Measurements from ENCODE around the gene WDR11.
"Not testable (repeated sequence)": the region's sequence is repeated elsewhere in the genome, so short reads cannot be mapped to it uniquely, and the experiment has no call there.

WDR11 gene

DNA sequence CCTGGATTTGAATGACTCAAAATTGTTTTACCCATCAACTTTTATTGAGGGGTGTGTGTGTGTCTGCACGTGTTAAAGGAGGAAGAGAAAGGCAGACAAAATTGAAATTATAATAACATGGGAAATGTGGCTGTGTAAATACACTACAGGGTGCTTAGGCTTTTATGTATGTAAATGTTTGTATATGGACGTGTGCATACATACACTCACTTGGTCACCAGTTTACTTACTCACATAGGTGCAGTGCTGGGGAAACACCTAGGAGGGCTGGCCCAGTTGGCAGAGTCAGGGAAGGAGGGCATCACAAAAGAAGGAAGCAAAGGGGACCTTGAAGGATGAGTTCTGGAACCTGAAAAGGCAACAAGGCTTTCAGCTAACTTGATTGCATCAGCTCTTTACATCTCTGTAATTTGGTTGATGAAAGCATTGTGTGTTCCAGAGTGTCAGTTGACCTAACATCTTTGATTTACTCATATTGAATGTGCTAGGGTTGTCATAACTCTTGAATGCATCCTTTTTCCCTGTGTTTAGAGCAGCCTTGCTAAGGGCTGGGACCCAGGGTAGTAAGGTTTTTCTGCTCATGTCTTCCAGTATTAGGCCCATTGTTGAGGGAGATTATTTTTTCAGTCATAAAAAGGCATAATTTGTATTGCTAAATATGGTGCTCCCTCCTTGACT, 10.2 kb downstream of the WDR11 start:
- DNase-seq: no peak

DNA sequence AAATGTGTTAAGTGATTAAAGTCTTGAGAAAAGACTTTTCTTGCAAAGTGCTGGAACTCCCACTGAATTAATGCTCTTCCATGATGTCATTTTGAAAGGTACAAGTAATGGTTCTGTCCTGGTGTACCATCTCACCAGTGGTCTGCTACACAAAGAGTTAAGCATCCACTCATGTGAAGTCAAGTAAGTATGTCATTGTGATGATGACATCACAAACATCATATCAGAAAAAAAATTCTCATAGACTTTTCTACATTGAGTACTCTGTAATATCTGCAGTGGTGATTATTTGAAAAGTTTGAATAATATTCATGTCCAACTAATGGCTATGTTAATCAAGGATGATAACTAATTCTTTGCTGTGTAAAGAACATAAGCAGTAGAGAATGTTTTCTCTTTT, 22.6 kb downstream of the WDR11 start:
- no peak for DNase-seq

- DNase-seq: no peak
These were observed 31.9 kb downstream of the WDR11 start for GRCh38 chr10:120883071-120883470.

DNA sequence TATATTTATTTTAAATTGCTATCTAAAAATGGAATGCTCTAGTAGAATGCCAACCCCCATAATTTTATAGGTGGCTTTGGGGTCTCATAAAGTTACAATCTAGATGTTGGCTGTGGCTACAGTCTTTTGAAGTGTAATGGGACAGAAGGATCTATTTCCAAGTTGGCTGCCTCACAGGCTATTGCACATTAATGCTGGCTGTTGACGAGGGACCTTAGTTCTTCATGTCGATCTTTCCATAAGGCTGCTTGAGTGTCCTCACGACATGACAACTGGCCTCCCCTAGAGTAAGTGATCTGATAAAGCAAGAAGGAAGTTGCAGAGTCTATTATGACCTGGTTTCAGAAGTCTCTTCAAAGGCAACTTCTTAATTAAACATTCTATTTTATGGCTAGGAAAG, 36.3 kb downstream of the WDR11 start:
- no peak for DNase-seq

DNA sequence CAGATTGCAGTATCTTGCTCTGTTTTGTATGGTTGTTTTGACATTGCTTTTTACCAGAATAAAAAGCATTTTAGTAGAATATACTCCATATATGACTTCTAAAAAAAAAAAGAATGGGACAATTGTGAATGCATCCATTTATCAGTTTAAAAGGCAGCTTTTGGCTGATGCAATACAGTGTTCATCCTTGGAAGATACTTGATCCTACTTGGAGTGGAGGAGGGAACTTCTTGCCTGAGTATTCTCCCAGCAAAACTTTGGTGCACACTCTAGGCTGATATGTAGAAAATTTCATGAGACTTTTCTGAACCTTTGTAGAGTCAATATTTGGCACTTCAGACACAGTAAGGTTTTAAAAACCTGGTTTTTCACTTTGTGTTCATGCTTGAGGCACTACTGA, 40.2 kb downstream of the WDR11 start:
- no peak for DNase-seq

DNA sequence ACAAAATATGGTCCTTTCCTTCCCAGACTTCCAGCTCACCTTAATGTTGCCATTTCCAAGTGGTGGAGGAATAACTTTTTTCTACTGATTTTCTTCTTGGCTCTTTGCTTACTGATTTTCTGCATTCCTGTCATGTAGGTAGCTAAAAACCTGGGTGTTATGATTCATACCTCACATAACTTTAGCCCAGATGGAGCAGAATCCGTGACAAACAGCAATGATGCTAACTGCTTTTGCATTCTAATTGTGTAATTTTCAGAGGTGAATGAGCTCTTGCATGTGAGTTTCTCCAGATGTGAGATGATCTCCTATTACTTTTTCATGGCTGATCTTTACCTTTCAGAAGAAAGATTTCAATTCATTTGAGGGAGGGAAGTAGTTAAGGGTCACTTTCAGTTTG, 43.4 kb downstream of the WDR11 start:
- no peak for DNase-seq

DNA sequence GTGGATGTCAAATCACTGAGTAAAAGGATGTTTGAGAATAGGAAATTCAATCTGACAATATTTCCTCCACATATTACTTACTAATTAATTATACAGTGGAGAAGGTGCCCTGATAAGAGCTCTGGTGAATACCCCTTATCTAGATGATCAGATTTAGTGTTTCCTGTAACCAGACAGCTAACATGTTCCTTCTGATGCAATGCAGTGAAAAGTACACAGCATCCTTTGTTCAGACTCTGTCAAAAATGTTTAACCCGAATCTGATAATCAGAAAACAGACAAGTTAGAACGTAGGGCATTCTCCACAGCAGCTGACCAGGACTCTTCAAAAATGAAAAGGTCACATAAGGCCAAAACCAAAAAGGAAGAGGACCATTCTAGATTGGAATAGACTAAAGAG, 46.2 kb downstream of the WDR11 start:
- DNase-seq: no peak

GRCh38 chr10:120905268-120905667, 54.1 kb downstream of the WDR11 start:
- no peak for DNase-seq

DNA sequence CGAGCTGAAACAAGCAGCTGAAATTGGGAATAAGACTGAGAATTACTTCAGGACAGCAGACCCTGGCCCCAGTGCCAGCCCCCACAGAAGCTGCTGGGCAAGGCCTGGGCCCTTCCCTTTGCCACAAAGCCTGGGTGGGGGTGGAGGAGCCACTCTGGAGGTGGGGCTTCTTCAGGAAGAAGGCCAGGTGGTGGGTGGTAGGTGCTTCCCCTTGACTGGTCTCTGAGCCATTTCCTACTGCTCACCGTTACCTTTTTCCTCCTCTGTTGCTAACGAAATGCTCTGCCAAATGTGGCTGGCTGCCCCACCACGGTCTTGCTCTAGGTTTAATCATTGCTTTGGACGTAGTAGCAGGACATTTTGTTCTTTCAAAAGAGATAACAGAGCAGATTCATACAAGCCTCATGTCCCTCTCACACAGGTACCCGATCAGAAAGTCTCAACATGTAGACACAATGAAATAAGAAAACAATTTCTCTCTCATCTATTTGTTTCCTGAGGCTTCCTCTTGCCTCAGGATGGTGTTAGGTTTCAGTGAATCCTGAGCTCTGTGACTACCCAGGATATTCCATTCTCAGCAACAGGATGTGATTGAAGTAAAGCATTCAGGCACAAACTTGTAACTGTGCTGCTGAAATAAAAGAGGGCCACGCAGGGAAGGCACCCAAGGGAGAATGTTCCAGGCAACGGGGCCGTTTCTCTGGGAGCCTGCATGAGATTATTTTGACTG, 66.5 kb downstream of the WDR11 start:
- DNase-seq: no peak

DNA sequence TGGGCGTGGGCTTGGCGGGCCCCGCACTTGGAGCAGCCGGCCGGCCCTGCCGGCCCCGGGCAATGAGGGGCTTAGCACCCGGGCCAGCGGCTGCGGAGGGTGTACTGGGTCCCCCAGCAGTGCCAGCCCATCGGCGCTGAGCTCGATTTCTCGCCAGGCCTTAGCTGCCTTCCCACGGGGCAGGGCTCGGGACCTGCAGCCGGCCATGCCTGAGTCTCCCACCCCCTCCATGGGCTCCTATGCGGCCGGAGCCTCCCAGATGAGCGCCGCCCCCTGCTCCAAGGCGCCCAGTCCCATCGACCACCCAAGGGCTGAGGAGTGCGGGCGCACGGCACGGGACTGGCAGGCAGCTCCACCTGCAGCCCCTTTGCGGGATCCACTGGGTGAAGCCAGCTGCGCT, 72.7 kb downstream of the WDR11 start:
- DNase-seq: not testable (repeated sequence)

DNA sequence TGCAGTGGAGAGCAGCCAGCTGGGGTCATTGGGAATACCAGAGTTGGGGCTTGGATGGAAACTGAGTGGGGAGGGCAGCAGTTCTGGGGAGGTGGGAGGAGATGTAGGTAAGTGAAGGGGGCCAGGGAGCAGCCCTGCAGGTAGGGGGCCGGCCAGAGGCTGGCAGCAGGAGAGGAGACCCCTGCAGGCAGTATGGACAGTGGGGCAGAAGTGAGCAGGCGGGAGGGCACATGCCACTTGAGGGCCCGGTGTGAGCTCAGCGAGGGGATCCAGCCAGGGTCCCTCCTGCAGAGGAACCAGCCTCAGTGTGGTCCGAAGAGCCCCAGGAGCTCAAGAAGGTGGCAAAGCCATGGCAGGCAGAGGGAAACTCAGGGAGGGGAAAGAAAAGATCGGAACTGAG, 75.4 kb downstream of the WDR11 start:
- no peak for DNase-seq

- no peak for DNase-seq
These were observed 76.2 kb downstream of the WDR11 start for GRCh38 chr10:120927352-120927751.

DNA sequence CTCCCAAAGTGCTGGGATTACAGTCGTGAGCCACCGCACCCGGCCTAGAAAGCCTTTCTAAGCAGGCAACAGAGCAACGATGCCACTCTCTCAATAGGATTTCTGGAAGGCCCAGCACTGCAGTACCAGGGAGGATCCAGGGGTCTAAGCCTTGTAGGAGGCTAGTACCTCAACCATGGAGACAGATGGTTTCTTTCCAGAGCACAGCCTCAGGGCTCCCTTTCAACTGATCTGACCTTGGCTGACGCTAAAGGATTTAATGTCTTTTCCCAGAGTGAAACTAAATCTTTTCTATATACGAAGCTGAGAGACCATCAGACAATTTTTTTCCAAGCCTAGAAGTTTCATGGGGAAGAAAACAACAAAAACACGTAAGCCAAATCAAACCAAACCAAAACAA, 78.0 kb downstream of the WDR11 start:
- DNase-seq: no peak

GRCh38 chr10:120931423-120931822, 80.3 kb downstream of the WDR11 start:
- peak; percentile 44 for DNase-seq

GRCh38 chr10:120931999-120932398, 80.8 kb downstream of the WDR11 start:
- DNase-seq: no peak

GRCh38 chr10:120938822-120939221, 87.7 kb downstream of the WDR11 start:
- DNase-seq: no peak

GRCh38 chr10:120940299-120940900, 89.2 kb downstream of the WDR11 start:
- DNase-seq: peak; percentile 22

- no peak for DNase-seq
These were observed 90.3 kb downstream of the WDR11 start for GRCh38 chr10:120941501-120941900.

GRCh38 chr10:120942806-120943413, 91.7 kb downstream of the WDR11 start:
- peak; percentile 67 for DNase-seq

DNA sequence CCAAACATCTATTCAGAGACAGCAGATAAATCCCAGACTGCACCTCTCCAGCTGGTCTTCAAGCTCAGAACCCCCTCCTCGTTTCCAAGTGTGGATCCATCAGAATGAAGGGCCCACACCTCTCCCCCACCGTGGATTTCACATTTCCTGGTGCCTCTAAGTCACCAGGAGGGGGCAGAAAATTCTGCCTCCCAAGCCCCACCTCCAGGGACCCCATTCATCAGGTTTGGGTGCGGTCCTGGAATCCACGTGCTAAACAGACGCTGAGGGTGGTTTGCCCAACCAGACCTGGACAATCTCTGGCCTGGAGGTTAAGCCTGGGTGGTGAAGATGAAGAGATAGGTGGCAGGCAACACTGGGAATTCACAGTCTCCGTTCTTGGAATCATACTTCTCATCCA, 92.4 kb downstream of the WDR11 start:
- DNase-seq: no peak

DNA sequence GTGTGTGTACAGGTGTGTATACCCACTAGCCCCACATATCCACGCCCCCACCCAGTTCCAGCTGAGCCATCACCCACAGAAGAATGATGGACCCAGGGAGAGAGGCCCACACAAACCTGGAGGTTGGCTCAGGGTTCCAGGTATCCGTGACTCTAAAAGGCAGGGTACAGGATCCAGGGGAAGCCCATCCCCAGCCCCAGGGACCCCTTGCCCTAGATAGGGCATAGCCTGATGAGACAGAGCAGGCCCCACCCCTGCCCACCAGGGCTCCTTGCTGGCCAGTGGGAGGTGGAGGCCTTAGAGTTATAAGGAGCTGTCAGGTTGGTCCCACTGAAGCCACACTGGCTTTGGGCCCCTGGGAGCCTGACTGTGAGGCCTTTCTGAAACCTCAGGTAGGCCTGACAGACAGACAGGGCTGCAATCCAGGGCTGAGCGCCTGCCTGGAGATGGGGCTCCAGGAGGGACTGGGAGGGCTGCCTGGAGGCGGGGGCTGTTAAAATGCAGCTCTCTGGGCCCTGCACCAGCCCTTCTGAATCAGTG, 93.5 kb downstream of the WDR11 start:
- no peak for DNase-seq

- no peak for DNase-seq
These were observed 94.0 kb downstream of the WDR11 start for GRCh38 chr10:120945182-120945581.

GRCh38 chr10:120945801-120946302, 94.7 kb downstream of the WDR11 start:
- DNase-seq: no peak
